ENCODE results near the gene FBRSL1. TPM values are rescaled to one million over a fixed set of nuclear protein-coding genes. Genes with fewer than 3 reads are reported as not detected.

Gene FBRSL1
- total RNA-seq, 1 experiment from 2014 or later: 119 TPM

- Mint-ChIP-seq H3K4me3 (ENCODE audit: low read depth, unreplicated experiment) (no peak overlapping the region), H3K27me3 (ENCODE audit: unreplicated experiment) (peaks cover 76% of the 10 kb centered on the region), H3K9me3 (ENCODE audit: low read depth, unreplicated experiment) (no peaks in the 10 kb centered on the region), H3K36me3 (ENCODE audit: insufficient read depth, unreplicated experiment) (peaks cover 21% of the 10 kb centered on the region), H3K27ac (ENCODE audit: unreplicated experiment) (no peak overlapping the region), H3K4me1 (ENCODE audit: low read depth, unreplicated experiment) (peaks cover 17% of the 10 kb centered on the region)
- DNase-seq: no peak
- no TSS peak for BruUV-seq (replicated peaks)
- intact Hi-C loops (cut with micrococcal nuclease; ENCODE audit: unreplicated experiment): no loop called here
- CTCF ChIA-PET: interaction anchor here (0.8 kb wide), 1 partner anchor 129 kb away, joined by 3 read pairs; no protein-coding TSS in a partner anchor
- no peak for TF ChIP-seq CTCF (IDR thresholded peaks at IDR 0.05; ENCODE audit: unreplicated experiment)
These were observed 3.8 kb upstream of the FBRSL1 start for GRCh38 chr12:132486168-132486567.

- Mint-ChIP-seq H3K27ac (ENCODE audit: unreplicated experiment) (no peak overlapping the region), H3K4me3 (ENCODE audit: low read depth, unreplicated experiment) (no peak overlapping the region), H3K36me3 (ENCODE audit: insufficient read depth, unreplicated experiment) (peaks cover 25% of the 10 kb centered on the region), H3K4me1 (ENCODE audit: low read depth, unreplicated experiment) (peaks cover 21% of the 10 kb centered on the region), H3K9me3 (ENCODE audit: low read depth, unreplicated experiment) (no peaks in the 10 kb centered on the region), H3K27me3 (ENCODE audit: unreplicated experiment) (peaks cover 72% of the 10 kb centered on the region)
- TF ChIP-seq CTCF (IDR thresholded peaks at IDR 0.05; ENCODE audit: unreplicated experiment): no peak
- intact Hi-C loops (cut with micrococcal nuclease; ENCODE audit: unreplicated experiment): no loop called here
- DNase-seq: no peak
- no TSS peak for BruUV-seq (replicated peaks)
- CTCF ChIA-PET: interaction anchor here (0.8 kb wide), 1 partner anchor 128 kb away, joined by 3 read pairs; no protein-coding TSS in a partner anchor
These were observed 3.4 kb upstream of the FBRSL1 start for GRCh38 chr12:132486576-132486975.

GRCh38 chr12:132487311-132487741 lies 2.6 kb upstream of the FBRSL1 start:
- Mint-ChIP-seq H3K36me3 (ENCODE audit: insufficient read depth, unreplicated experiment) (peaks cover 31% of the 10 kb centered on the region), H3K27ac (ENCODE audit: unreplicated experiment) (no peak overlapping the region), H3K4me3 (ENCODE audit: low read depth, unreplicated experiment) (no peak overlapping the region), H3K27me3 (ENCODE audit: unreplicated experiment) (peaks cover 64% of the 10 kb centered on the region), H3K9me3 (ENCODE audit: low read depth, unreplicated experiment) (no peaks in the 10 kb centered on the region), H3K4me1 (ENCODE audit: low read depth, unreplicated experiment) (peaks cover 29% of the 10 kb centered on the region)
- CTCF ChIA-PET: no interaction called here
- intact Hi-C loops (cut with micrococcal nuclease; ENCODE audit: unreplicated experiment): no loop called here
- no peak for TF ChIP-seq CTCF (IDR thresholded peaks at IDR 0.05; ENCODE audit: unreplicated experiment)
- no peak for DNase-seq
- no TSS peak for BruUV-seq (replicated peaks)

- H3K4me1 Mint-ChIP-seq (ENCODE audit: low read depth, unreplicated experiment): peaks cover 39% of the 10 kb centered on the region
- H3K27ac Mint-ChIP-seq (ENCODE audit: unreplicated experiment): peak overlapping the region; percentile 47
- peak overlapping the region; percentile 60 for H3K4me3 Mint-ChIP-seq (ENCODE audit: low read depth, unreplicated experiment)
- H3K9me3 Mint-ChIP-seq (ENCODE audit: low read depth, unreplicated experiment): no peaks in the 10 kb centered on the region
- CTCF ChIA-PET: no interaction called here
- TF ChIP-seq CTCF (IDR thresholded peaks at IDR 0.05; ENCODE audit: unreplicated experiment): no peak
- no peak for DNase-seq
- no TSS peak for BruUV-seq (replicated peaks)
- intact Hi-C loops (cut with micrococcal nuclease; ENCODE audit: unreplicated experiment): no loop called here
- peaks cover 34% of the 10 kb centered on the region for H3K36me3 Mint-ChIP-seq (ENCODE audit: insufficient read depth, unreplicated experiment)
- H3K27me3 Mint-ChIP-seq (ENCODE audit: unreplicated experiment): peaks cover 54% of the 10 kb centered on the region
These were observed 1.5 kb upstream of the FBRSL1 start for GRCh38 chr12:132488127-132489077.
